HG03432 (cell line): ENCODE results near the gene RMDN3.
A peak's percentile ranks its signal among the peaks of the same experiment; 100 is the strongest.

Experiments
- ATAC-seq: cut with Tn5 transposase; IDR thresholded peaks from one replicate; pipeline ENCODE4 v1.9.1; 2021; ENCODE audit warnings: mild to moderate bottlenecking, moderate library complexity; ENCODE audit not compliant: unreplicated experiment

RMDN3 gene

DNA sequence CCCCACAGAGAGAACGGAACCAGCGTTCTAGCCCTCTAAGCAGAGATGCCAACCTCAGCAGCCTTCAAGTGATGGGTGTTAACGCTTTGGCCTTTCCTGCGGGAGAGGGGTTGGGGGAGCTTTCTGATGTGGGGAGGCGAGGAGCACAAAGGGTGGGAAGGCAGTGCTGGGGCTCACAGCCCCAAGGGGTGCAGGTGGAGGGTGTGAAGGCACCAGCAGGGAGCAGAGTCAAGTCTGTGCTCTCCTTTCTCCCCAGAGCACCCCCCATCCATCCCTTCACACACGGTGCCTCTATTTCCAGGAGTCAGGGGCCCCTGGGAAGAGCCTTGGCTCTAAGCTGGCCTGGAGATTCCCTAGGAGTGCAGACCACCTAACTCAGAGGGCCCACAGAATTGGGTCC is 18.8 kb upstream of the RMDN3 start:
- no peak for ATAC-seq

- ATAC-seq = no peak
These were observed 18.4 kb upstream of the RMDN3 start for GRCh38 chr15:40773496-40773895.

- no peak for ATAC-seq
These were observed 17.0 kb upstream of the RMDN3 start for GRCh38 chr15:40772014-40772413.

GRCh38 chr15:40771242-40771641 is 16.2 kb upstream of the RMDN3 start:
- no peak for ATAC-seq

- no peak for ATAC-seq
These were observed 15.2 kb upstream of the RMDN3 start for GRCh38 chr15:40770147-40770721.

- ATAC-seq = peak; percentile 57
These were observed 14.5 kb upstream of the RMDN3 start, which contains the start of gene C15orf62 for GRCh38 chr15:40769274-40770146. Gene C15orf62, plus strand, starts transcription at chr15:40769980. Its CDS starts 516 bp downstream, at chr15:40770496.

DNA sequence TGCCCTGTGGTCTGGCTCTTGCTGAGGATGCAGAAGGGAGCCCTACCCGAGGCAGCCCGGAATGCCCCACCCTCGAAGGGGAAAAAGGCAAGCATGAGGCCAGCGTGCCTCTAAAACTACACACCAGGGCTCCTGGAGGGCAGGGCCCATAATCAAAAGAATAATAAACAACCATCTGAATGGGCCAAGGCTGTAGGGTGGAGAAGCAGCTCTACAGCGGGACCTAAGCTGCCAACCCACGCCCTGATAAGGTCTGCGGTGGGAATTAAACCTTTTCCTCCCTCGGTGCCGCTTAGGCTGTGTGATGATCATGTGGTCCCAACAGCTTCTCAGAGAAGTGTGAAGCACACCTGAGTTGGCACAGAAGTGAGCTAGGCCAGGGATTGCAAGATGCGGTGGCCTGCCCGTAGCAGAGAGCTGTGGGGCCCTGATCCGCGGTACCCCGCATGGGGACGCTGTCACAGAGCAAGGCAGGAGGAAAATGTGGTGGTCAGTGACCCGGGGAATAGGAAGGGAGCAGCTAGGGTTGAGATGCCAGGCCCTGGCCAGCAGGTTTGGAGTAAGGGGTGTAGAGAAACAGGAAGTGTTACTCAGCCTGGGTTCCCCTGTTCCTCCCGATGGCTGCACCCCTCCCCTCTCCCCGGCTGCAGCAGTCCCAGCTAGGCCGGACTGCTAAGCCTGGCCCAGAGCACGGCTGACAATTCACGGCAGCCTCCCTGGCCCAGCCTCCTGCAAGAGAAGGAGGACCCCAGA is 13.6 kb upstream of the RMDN3 start:
- peak; percentile 1 for ATAC-seq

- ATAC-seq = no peak
These were observed 12.9 kb upstream of the RMDN3 start for GRCh38 chr15:40767838-40768500.

- no peak for ATAC-seq
These were observed 12.1 kb upstream of the RMDN3 start for GRCh38 chr15:40766906-40767837.

GRCh38 chr15:40766194-40766815 is 11.3 kb upstream of the RMDN3 start:
- ATAC-seq = no peak

GRCh38 chr15:40764629-40765103 is 9.6 kb upstream of the RMDN3 start:
- ATAC-seq = no peak

GRCh38 chr15:40763801-40764628 is 9.0 kb upstream of the RMDN3 start, which contains the start of gene GCHFR:
Gene GCHFR, plus strand, starts transcription at chr15:40764068. Its CDS starts 113 bp downstream, at chr15:40764181.
- ATAC-seq = peak; percentile 53

DNA sequence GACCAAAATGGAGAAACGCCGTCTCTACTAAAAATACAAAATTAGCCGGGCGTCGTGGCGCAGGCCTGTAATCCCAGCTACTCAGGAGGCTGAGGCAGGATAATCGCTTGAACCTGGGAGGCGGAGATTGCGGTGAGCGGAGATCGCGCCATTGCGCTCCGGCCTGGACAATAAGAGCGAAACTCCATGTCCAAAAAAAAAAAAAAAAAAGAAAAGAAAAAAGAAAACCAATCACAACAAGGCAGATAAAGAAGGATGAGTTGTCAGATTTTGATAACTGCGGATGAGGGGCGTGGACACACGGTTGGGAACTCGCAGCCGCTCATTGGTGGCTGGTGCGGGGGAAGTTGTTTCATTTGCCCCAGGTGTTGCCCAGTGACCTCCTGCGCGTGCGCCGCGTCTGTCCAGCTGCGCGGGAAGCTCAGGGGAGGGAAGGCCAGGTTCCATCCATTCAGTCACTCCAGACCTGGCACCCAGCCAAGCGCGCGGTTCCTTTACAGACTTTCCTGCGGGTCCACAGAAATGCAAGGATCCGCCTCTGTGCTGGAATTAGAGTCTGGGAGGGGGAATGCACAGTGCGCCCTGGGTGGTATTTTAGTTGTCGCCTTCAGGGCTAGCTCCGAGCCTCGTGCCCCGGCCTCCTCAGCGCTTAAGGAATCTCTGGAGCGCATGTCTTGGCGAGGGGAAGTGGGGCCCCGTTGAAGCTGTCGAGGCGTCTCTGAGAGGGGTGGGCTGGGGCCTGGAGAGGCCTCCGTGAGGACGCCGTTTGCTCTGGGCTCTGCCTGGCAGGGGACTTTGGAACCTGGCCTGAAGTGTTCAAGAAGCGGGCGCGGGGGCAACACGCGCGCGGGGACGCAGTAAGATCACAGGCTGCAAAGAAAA is 8.1 kb upstream of the RMDN3 start:
- ATAC-seq = peak; percentile 2

DNA sequence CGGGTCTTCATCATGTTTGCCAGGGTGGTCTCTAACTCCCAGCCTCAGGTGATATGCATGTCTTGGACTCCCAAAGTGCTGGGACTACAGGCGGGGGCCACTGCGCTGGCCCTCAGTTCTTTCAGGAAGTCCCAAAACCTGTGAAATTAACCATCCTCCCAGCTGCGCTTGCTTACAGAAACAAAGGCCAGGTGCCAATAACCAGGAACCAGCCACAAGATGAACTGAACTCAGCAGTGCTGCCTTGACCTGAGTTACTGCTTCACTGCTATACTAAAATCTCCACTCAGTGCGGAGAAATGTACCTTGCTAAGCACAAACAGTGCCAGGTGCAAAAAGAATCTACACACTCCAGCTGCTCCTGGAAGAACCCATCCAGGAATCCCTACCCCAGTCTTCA is 4.9 kb upstream of the RMDN3 start:
- no peak for ATAC-seq

GRCh38 chr15:40756938-40757337 is 1.9 kb upstream of the RMDN3 start:
- ATAC-seq = no peak

GRCh38 chr15:40755812-40756208 is 756 bp upstream of the RMDN3 start:
- ATAC-seq = no peak

DNA sequence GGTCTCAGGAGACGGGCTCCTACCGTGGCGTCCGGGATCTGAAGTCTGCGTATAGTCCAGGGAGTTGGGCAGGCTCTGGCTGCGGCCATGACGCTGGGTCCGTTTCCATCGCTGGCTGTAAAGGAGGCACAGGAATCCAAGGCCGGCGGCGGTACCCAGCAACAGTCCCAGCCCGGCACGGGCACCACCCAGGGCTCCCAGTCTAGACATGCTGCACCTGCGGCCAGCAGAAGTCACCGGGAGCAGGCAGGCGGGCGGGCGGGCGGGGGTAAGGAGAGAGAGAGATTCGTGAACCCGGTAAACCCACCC is 526 bp downstream of the RMDN3 start:
- peak; percentile 10 for ATAC-seq

- no peak for ATAC-seq
These were observed 3.3 kb downstream of the RMDN3 start for GRCh38 chr15:40751745-40752144.
